HG03439 (cell line): ENCODE measurements around the gene SLC25A39.

Source experiments
- ATAC-seq: cut with Tn5 transposase; IDR thresholded peaks from one replicate; pipeline ENCODE4 v1.9.1; 2021; ENCODE audit warnings: mild to moderate bottlenecking, moderate library complexity; ENCODE audit not compliant: unreplicated experiment

The SLC25A39 gene

GRCh38 chr17:44314869-44315661 is 9.6 kb downstream of the SLC25A39 start:
- ATAC-seq: no peak

- ATAC-seq: no peak
Observed at GRCh38 chr17:44314524-44314868, 10.1 kb downstream of the SLC25A39 start.

- ATAC-seq: no peak
Observed at GRCh38 chr17:44314031-44314430, 10.6 kb downstream of the SLC25A39 start.

DNA sequence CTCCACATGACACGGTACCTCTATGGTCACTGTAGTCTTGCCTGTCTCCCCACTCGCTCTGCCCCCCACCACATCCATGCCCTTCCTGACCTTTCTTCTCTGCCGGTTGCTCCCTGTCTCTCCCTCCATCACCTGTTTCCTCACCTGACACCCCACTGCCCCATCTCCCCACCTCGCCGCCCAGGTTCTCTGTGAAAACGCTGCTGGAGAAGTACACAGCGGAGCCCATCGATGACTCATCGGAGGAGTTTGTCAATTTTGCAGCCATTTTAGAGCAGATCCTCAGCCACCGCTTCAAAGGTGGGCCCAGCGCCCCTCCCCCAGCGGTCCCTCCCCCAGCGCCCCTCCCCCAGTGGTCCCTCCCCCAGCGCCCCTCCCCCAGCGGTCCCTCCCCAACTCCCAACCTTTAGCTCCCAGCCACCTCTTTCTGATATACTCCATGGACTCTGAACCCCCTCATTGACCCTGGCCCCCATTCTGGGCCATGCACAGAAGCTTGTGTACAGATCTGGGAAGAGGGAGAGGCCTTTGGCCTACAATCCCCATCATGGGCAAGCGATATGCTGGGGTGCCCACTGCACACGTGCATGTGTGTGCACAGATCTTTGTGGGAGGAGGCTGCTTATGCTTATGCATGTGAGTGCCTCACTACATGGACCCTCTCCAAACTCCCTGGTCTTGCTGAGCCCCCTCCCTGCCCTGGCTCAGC is 12.1 kb downstream of the SLC25A39 start:
- ATAC-seq: no peak

- no peak for ATAC-seq
Observed at GRCh38 chr17:44311562-44312181, 13.0 kb downstream of the SLC25A39 start.

DNA sequence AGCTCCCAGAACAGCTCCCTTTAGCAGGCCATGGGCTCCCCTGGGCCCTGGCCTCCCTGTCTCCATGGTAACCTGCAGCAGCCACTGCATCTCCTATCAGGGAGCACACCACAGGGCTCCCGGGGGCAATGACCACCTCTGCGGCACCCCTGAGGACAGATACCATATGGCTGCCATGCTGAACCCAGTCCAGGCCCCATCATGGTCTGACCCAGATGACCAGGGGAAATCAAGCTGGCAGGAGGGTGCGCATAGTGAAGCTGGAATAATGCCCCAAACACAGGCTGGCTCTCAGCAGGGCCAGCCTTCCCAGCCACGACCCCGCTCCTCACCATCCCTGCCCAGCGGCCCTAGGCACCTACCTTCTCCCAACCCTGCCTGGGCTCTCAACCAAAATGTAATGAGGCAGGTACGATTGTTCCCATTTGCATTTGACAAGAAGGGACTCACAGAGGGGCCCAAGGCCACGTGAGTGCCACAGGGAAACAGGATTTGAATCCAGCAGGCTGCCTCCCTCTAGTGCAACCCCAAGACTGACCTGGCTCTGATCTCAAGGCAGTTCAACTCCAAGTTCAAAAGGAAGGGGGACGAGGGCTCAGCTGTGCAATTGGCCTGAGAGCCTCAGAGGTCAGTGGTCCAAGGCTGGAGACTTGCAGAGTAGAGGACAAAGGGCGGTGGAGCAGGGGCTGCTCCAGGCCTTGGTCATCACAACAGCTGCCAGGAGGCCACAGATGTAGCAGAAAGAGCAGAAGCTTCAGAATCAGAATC is 13.8 kb downstream of the SLC25A39 start:
- no peak for ATAC-seq

DNA sequence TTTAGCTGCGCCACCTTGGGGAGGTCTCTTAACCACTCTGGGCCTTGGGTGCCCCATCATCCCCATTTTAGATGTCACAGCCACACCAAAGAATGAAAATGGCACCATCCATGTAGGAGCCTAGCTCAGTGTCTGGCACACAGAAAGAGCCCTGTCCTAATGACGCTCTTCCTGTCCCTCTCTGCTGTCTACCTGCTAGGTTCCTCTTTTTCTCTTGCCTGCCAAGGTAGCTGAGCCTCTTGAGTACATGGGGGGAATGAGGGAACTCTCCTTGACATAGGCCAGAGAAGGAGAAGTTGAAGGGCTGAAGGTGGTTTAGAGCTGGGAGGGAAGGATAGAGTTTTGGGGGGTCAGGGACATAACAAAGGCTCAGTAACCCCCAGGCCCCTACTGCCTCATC is 14.4 kb downstream of the SLC25A39 start:
- ATAC-seq: no peak

- ATAC-seq: no peak
Observed at GRCh38 chr17:44309472-44309871, 15.2 kb downstream of the SLC25A39 start.

- ATAC-seq: no peak
Observed at GRCh38 chr17:44308865-44309264, 15.8 kb downstream of the SLC25A39 start.

DNA sequence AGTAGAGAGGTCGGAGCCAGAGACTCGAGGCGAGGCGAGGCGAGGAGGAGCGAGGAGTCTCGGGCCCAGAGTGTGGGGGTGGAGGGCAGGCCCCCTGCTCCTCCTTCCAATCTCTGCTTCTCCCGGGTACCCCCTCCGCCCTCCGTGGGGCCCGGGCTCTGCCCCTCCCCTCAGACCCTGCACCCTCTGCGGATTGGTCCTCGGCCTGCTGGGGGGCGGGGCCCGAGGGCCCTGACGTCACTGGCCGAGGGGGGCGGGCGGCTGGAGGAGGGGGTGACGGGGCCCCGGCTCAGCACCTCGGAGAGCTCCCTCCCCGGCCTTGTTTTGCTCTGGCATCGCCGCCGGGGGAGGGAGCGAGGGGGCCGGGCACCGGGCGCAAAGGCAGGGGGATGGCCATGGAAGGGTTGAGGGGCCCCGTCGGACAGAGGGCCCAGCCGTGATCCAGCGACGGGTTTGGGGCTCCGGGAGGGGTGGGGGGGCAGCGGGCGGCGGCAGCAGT is 16.3 kb downstream of the SLC25A39 start, which contains the start of gene RUNDC3A:
RUNDC3A (plus strand) TSS at position 282 of the 499 bp plus-strand sequence. CDS start 232 bp downstream, outside the sequence.
- ATAC-seq: peak; percentile 53

DNA sequence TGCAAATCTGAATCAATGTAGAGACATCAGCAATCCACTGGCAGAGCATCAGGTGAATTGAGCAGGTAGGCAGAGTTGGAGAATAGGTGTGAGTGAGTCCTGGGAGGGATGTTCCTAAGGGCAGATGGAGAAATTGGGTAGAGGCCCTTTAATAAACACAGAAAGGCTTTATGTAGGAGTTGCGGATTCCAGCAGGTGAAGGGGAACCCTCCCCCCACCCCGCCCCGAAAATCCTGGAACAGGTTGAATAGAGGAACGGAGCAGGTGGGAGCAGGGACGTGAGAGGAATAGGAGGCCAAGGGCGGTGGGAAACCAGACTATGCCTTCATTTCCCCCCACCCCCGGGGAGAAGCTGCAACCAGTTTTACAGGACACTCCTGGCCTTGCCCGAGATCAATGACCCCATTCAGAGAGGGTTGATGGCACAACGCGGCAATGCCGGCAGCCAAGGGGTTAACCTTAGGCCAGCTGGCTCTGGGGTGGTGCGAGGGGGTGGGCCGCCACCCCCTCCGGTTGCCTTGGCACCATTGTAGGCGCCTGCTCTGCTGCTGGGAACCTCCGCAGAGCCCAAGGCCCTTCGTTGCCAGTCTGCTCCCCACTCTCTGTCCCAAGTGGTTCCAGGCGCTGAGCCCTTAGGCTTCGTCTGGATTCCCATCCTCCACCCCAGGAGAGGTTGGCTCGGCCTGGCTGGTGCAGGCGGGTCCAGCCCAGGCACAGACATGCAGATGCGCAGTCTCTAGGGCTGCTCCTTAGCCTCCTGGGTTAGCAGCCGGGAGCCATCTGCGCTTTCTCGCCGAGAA is 17.0 kb downstream of the SLC25A39 start:
- peak; percentile 5 for ATAC-seq

- ATAC-seq: no peak
Observed at GRCh38 chr17:44304651-44305050, 20.0 kb downstream of the SLC25A39 start.

DNA sequence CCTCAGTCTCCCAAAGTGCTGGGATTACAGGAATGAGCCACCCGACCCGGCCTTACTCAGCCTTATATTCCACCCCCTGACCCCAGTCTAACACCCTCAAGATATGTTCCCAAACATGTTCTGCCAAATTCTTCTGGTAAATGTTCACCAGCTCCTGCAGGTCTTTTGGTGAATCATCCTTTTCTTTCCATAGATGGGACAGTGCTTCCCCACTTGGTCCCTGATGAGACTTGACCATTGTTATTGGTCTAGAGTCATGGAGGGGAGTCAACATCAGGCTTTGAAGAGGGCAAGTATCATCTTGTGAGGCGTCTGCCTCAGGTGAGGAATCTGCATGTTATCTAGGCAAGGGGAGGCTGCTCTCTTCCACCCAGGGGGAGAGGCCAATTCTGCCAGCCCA is 26.6 kb downstream of the SLC25A39 start:
- ATAC-seq: no peak

DNA sequence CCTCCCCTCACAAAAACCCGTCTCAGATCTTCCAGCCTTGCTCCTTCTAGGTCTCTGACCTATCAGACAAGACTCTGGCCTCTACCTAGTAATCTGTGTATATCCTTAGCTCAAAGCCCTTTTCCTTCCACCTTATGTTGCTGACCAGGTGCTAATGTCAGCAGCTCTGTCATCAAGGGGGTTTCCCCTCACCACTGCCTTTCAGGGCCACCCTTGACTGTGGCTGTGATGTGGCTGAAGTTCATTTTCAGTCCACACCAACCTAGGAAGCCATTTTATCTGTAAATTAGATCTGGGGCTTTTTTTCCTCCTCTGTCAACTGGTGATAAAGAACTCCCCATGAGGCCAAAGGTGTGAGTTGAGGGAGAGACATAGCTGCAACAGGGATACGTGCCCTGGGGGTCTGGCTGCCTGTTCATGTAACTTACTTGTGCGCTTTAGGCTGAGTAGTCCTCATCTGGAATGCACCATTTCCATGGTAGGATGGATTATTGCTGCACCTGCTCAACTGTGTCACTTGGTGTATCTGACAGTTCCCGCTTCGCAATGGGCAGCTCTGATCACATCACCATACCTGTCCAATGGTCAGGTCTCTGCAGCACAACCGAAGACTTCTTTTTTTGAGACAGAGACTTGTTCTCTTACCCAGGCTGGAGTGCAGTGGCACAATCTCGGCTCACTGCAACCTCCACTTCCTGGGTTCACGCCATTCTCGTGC is 31.0 kb downstream of the SLC25A39 start:
- ATAC-seq: no peak

DNA sequence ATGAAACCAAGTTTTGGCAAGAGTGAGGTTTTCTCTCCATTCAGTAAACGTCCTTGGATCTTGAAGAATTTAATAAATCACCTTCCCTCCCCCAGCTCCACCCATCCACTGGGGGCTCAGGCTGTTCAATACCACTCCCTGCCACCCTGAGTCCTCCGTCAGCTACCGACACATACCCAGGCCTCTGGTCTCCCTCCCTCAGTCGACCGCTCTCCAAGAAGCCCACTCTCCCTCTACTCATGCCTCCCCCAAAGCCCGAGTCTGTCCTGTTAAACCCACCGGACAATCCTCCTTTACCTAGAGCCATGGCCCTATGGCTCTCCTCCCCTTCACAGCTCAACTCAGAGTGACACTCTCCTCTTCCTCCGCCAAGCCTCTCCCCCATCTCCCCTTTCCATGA is 37.0 kb downstream of the SLC25A39 start:
- ATAC-seq: no peak

DNA sequence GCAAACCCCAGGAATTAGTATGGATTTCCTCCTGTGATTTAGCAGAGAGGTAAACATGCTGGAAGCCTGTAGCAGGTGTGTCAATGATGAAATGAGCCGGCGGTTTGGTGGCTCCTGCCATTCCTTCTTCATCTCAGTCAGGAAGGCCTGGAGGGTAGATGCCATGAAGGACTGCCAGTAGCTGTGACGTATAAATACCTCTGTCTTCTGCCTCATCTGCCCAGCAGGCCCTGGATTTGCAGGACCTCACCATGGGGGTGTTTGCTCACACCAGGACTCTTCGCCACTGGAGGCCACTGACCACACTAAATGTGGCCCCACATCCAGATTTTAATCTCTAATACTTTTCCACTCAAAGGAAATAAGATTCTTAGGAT is 40.6 kb downstream of the SLC25A39 start:
- no peak for ATAC-seq

GRCh38 chr17:44283344-44284023 is 41.1 kb downstream of the SLC25A39 start:
- no peak for ATAC-seq

DNA sequence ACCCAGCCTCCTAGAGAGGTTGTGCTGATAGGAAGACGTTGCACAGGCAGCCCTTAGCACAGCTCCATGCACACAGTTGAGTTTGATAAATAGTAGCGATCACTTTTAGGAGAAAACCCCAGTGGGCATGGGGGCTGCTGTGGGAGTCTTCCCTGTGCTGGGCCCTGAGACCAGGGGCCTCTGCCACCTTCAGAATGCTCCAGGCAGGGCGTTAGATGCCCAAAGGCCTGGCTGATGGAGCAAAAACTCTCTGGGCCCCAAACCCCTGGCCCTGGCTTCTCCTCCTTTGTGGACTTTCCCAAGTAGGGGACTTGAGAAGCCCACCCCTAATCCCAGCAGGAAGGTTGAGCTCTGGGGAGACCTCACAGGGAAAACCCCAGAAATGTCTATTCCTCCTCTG is 42.4 kb downstream of the SLC25A39 start:
- ATAC-seq: no peak

DNA sequence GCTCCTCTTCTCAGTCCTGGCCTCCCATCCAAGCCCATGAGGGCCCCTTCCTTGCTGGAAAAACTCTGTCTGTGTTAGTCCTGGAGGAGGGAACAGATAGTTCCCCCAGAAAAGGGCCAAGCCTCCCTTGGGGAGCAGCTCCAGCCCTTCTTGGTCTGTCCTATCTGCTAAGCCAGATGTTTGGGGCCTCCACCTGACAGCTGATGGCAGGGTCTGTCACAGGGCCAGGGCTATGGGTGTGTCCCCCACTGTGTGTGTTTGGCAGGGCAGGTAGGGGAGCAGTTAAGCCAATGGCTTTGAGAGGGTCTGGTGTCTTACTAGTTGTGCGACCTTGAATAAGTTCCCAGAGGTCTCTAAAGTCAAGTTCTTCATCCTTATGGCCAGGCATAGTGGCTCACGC is 43.1 kb downstream of the SLC25A39 start:
- ATAC-seq: no peak
